H9 (cell line): Measurements from ENCODE around the gene PIAS3. TPM values are rescaled to one million over a fixed set of nuclear protein-coding genes. Genes with fewer than 3 reads are reported as not detected.

Experiments used
- DNase-seq: peaks from one replicate; pipeline ENCODE4 v3.0.0-alpha.2; 2017
- H2AFZ ChIP-seq: one replicate; pipeline ENCODE4 v1.6.1; 2013; ENCODE audit warnings: mild to moderate bottlenecking, low read length, control low read depth, moderate library complexity
- H2AK5ac ChIP-seq: 2 replicates; pipeline ENCODE4 v1.6.1; 2013; ENCODE audit warnings: low read length, control low read depth, mixed read lengths; ENCODE audit not compliant: insufficient read length
- H2BK120ac ChIP-seq: one replicate; pipeline ENCODE4 v1.6.1; 2013; ENCODE audit warnings: low read depth, mild to moderate bottlenecking, low read length, control low read depth, inconsistent platforms; ENCODE audit not compliant: poor library complexity, severe bottlenecking
- H2BK12ac ChIP-seq: 2 replicates; pipeline ENCODE4 v1.6.1; 2013; ENCODE audit warnings: low read length, control low read depth, mixed read lengths, low read depth; ENCODE audit not compliant: insufficient read length
- H2BK15ac ChIP-seq: 2 replicates; pipeline ENCODE4 v1.6.1; 2013; ENCODE audit warnings: low read depth, low read length, control low read depth
- H2BK20ac ChIP-seq: one replicate; pipeline ENCODE4 v1.6.1; 2013; ENCODE audit warnings: low read depth, mild to moderate bottlenecking, low read length, control low read depth, inconsistent platforms; ENCODE audit not compliant: poor library complexity, severe bottlenecking
- H2BK5ac ChIP-seq: 2 replicates; pipeline ENCODE4 v1.6.1; 2013; ENCODE audit warnings: low read length, control low read depth, mixed read lengths; ENCODE audit not compliant: insufficient read length
- H3K14ac ChIP-seq: 2 replicates; pipeline ENCODE4 v1.6.1; 2013; ENCODE audit warnings: low read length, control low read depth; ENCODE audit not compliant: insufficient read depth
- H3K18ac ChIP-seq: 2 replicates; pipeline ENCODE4 v1.6.1; 2013; ENCODE audit warnings: low read depth, mild to moderate bottlenecking, mixed read lengths, low read length, control low read depth; ENCODE audit not compliant: insufficient read length
- H3K23ac ChIP-seq: 2 replicates; pipeline ENCODE4 v1.6.1; 2013; ENCODE audit warnings: low read length, control low read depth, mixed read lengths, low read depth; ENCODE audit not compliant: insufficient read length
- H3K23me2 ChIP-seq: 2 replicates; pipeline ENCODE4 v1.6.1; 2013; ENCODE audit warnings: low read depth, mild to moderate bottlenecking, mixed read lengths, low read length, control low read depth; ENCODE audit not compliant: insufficient read length, poor library complexity, severe bottlenecking
- H3K27ac ChIP-seq: 2 replicates; pipeline ENCODE4 v1.5.1; 2013; ENCODE audit warnings: low read length, control low read depth, mixed read lengths, low read depth; ENCODE audit not compliant: insufficient read length
- H3K27me3 ChIP-seq: 2 replicates; pipeline ENCODE4 v1.6.1; 2013; ENCODE audit warnings: low read length, control low read depth, inconsistent platforms; ENCODE audit not compliant: insufficient read depth
- H3K4ac ChIP-seq: 2 replicates; pipeline ENCODE4 v1.6.1; 2013; ENCODE audit warnings: low read depth, mild to moderate bottlenecking, control low read depth, inconsistent platforms, low read length, moderate library complexity
- H3K4me1 ChIP-seq: 2 replicates; pipeline ENCODE4 v1.6.1; 2013; ENCODE audit warnings: low read length, control low read depth, inconsistent platforms; ENCODE audit not compliant: insufficient read depth
- H3K4me2 ChIP-seq: 2 replicates; pipeline ENCODE4 v1.6.1; 2013; ENCODE audit warnings: low read length, control low read depth, mixed read lengths; ENCODE audit not compliant: insufficient read length, insufficient read depth
- H3K56ac ChIP-seq: 2 replicates; pipeline ENCODE4 v1.6.1; 2013; ENCODE audit warnings: low read depth, mild to moderate bottlenecking, mixed read lengths, low read length, control low read depth; ENCODE audit not compliant: insufficient read length
- H3K79me1 ChIP-seq: 2 replicates; pipeline ENCODE4 v1.6.1; 2013; ENCODE audit warnings: low read depth, mild to moderate bottlenecking, moderate library complexity, low read length, control low read depth, inconsistent platforms; ENCODE audit not compliant: insufficient read depth, poor library complexity, severe bottlenecking
- H3K79me2 ChIP-seq: 2 replicates; pipeline ENCODE4 v1.6.1; 2013; ENCODE audit warnings: low read length, control low read depth, inconsistent platforms; ENCODE audit not compliant: insufficient read depth
- H3K9ac ChIP-seq: 2 replicates; pipeline ENCODE4 v1.6.1; 2013; ENCODE audit warnings: low read length, control low read depth, mixed read lengths; ENCODE audit not compliant: insufficient read length; ENCODE audit errors: extremely low read depth
- H3K9me3 ChIP-seq: one replicate; pipeline ENCODE4 v1.6.1; 2013; ENCODE audit warnings: low read depth, low read length, inconsistent platforms; ENCODE audit not compliant: control insufficient read depth
- H3T11ph ChIP-seq: one replicate; pipeline ENCODE4 v1.6.1; 2013; ENCODE audit warnings: mild to moderate bottlenecking, low read length, control low read depth, inconsistent platforms
- H4K20me1 ChIP-seq: one replicate; pipeline ENCODE4 v1.6.1; 2013; ENCODE audit not compliant: control insufficient read depth, insufficient read length, insufficient read depth
- H4K5ac ChIP-seq: 2 replicates; pipeline ENCODE4 v1.6.1; 2013; ENCODE audit warnings: low read depth, mild to moderate bottlenecking, mixed read lengths, low read length, control low read depth; ENCODE audit not compliant: insufficient read length
- H4K8ac ChIP-seq: replicated peaks from 2 replicates; pipeline ENCODE4 v1.6.1; 2013; ENCODE audit warnings: low read length, control low read depth, mixed read lengths, low read depth; ENCODE audit not compliant: insufficient read length
- H4K91ac ChIP-seq: 2 replicates; pipeline ENCODE4 v1.6.1; 2013; ENCODE audit warnings: low read depth, mild to moderate bottlenecking, moderate library complexity, mixed read lengths, low read length, control low read depth; ENCODE audit not compliant: insufficient read length
- H3K27ac Mint-ChIP-seq, 3 experiments: 2 replicates in 2 of 3; 3 replicates in 1 of 3; pipeline ENCODE4 v1.8.0; 2020 to 2021; ENCODE audit warnings: mixed read lengths in 3 of 3, mild to moderate bottlenecking in 1 of 3, moderate library complexity in 1 of 3
- H3K27me3 Mint-ChIP-seq: 2 replicates; pipeline ENCODE4 v1.8.0; 2021; ENCODE audit warnings: low read depth, mild to moderate bottlenecking, moderate library complexity, mixed read lengths
- H3K36me3 Mint-ChIP-seq, 3 experiments: 2 replicates in 2 of 3; 3 replicates in 1 of 3; pipeline ENCODE4 v1.8.0; 2020 to 2021; ENCODE audit warnings: low read depth in 3 of 3, mixed read lengths in 3 of 3; ENCODE audit not compliant: insufficient read depth in 1 of 3
- H3K4me1 Mint-ChIP-seq, 2 experiments: 2 replicates each; pipeline ENCODE4 v1.8.0; 2020; ENCODE audit warnings: mixed read lengths in 2 of 2
- H3K4me3 Mint-ChIP-seq, 2 experiments: 2 replicates in 1 of 2; 3 replicates in 1 of 2; pipeline ENCODE4 v1.8.0; 2020 to 2021; ENCODE audit warnings: mild to moderate bottlenecking in 2 of 2, mixed read lengths in 2 of 2, moderate library complexity in 1 of 2
- H3K9me3 Mint-ChIP-seq, 2 experiments: 2 replicates in 1 of 2; 3 replicates in 1 of 2; pipeline ENCODE4 v1.8.0; 2020; ENCODE audit warnings: mild to moderate bottlenecking in 2 of 2, mixed read lengths in 2 of 2, moderate library complexity in 1 of 2
- CTCF ChIP-seq: fragments of 200-600 bp; sonication (generic); conservative IDR thresholded peaks from 3 replicates; pipeline ENCODE4 v1.8.0; 2021; ENCODE audit warnings: antibody characterized with exemption, mild to moderate bottlenecking
- WGBS: extraction: QIAGEN DNeasy Blood & Tissue Kit; methylation state at CpG from one replicate; pipeline ENCODE4 v1.1.7; 2013; ENCODE audit warnings: missing lambda C conversion rate, low lambda C conversion rate, mixed read lengths; ENCODE audit not compliant: insufficient read length; ENCODE audit errors: extremely low coverage; 5-methylcytosine and 5-hydroxymethylcytosine counted together
- total RNA-seq: library from RNA; stranded (reverse); gene quantifications from 2 replicates; pipeline ENCODE4 v1.2.1, GENCODE V29; 2021

The PIAS3 gene
- total RNA-seq, 1 experiment from 2014 or later, result 33.9 TPM

GRCh38 chr1:145897969-145898368, 39.1 kb upstream of the PIAS3 start:
- Mint-ChIP-seq H3K4me3 (no peak overlapping the region), H3K9me3 (no peaks in the 10 kb centered on the region), H3K27ac (no peak overlapping the region), H3K27me3 (peaks cover 23% of the 10 kb centered on the region), H3K4me1 (peaks cover 0 to 4% of the 10 kb centered on the region in 2 experiments; a peak in 1 of 4 replicates), H3K36me3 (no peaks in the 10 kb centered on the region)
- H3K4ac ChIP-seq, result no peak overlapping the region
- H2BK120ac ChIP-seq, result no peak overlapping the region
- no peak overlapping the region for H2BK20ac ChIP-seq
- H3K23me2 ChIP-seq, result no peaks in the 10 kb centered on the region
- H3K79me1 ChIP-seq, result no peaks in the 10 kb centered on the region
- no peak overlapping the region for H2AFZ ChIP-seq
- no peaks in the 10 kb centered on the region for H4K20me1 ChIP-seq
- no CpG with 5 or more reads among the region's 1 CpG for WGBS
- H2BK5ac ChIP-seq, result no peak overlapping the region
- no peaks in the 10 kb centered on the region for H3K79me2 ChIP-seq
- H2BK15ac ChIP-seq, result no peak overlapping the region
- H3K23ac ChIP-seq, result no peak overlapping the region
- H4K5ac ChIP-seq, result no peak overlapping the region
- H3K27me3 ChIP-seq, result no peaks in the 10 kb centered on the region
- H4K91ac ChIP-seq, result no peak overlapping the region
- H2AK5ac ChIP-seq, result no peak overlapping the region
- H3K18ac ChIP-seq, result no peak overlapping the region
- no peak overlapping the region for H3K14ac ChIP-seq
- H3K4me1 ChIP-seq, result no peaks in the 10 kb centered on the region
- H2BK12ac ChIP-seq, result no peak overlapping the region
- H3T11ph ChIP-seq, result no peak overlapping the region
- H3K9me3 ChIP-seq, result no peaks in the 10 kb centered on the region
- no peak for TF ChIP-seq CTCF
- no peak for DNase-seq
- H3K4me2 ChIP-seq, result no peak overlapping the region
- no peak overlapping the region for H3K56ac ChIP-seq
- H4K8ac ChIP-seq, result no peak overlapping the region
- H3K9ac ChIP-seq, result no peak overlapping the region
- H3K27ac ChIP-seq, result no peak overlapping the region
